ENCODE results near the gene PLEKHM2. TPM values are rescaled to one million over a fixed set of nuclear protein-coding genes. Genes with fewer than 3 reads are reported as not detected.

Gene PLEKHM2
- total RNA-seq, 2 donors from 2014 or later: 32.7 to 37.2 TPM

- DNase-seq: no peak
- H3K36me3 ChIP-seq: peaks cover 4% of the 10 kb centered on the region
- no peaks in the 10 kb centered on the region for H3K27me3 ChIP-seq
- H3K9ac ChIP-seq (ENCODE audit: low read depth in 2 of 2, low read length in 2 of 2): peak overlapping the region in 1 of 2 donors; percentile 34
- H3K4me3 ChIP-seq: no peak overlapping the region
- no peaks in the 10 kb centered on the region for H3K9me3 ChIP-seq
- TF ChIP-seq CTCF (IDR thresholded peaks at IDR 0.05): no peak
- intact Hi-C loops (cut with DNase I): no loop called here
- peaks cover 5% of the 10 kb centered on the region for H3K4me1 ChIP-seq
- H3K27ac ChIP-seq: no peak overlapping the region
Observed at GRCh38 chr1:15738416-15739113, 54.4 kb downstream of the PLEKHM2 start.

GRCh38 chr1:15739259-15739658 is 55.1 kb downstream of the PLEKHM2 start:
- Histone ChIP-seq H3K27ac (no peak overlapping the region), H3K9me3 (no peaks in the 10 kb centered on the region), H3K4me3 (no peak overlapping the region), H3K4me1 (peaks cover 5% of the 10 kb centered on the region), H3K27me3 (no peaks in the 10 kb centered on the region), H3K9ac (ENCODE audit: low read depth in 2 of 2, low read length in 2 of 2) (no peak overlapping the region), H3K36me3 (no peaks in the 10 kb centered on the region)
- no peak for DNase-seq
- intact Hi-C loops (cut with DNase I): no loop called here
- TF ChIP-seq CTCF (IDR thresholded peaks at IDR 0.05): no peak

- no peaks in the 10 kb centered on the region for H3K36me3 ChIP-seq
- no peak overlapping the region for H3K9ac ChIP-seq (ENCODE audit: low read depth in 2 of 2, low read length in 2 of 2)
- intact Hi-C loops (cut with DNase I): no loop called here
- H3K4me1 ChIP-seq: peaks cover 5% of the 10 kb centered on the region
- no peak for TF ChIP-seq CTCF (IDR thresholded peaks at IDR 0.05)
- no peaks in the 10 kb centered on the region for H3K9me3 ChIP-seq
- H3K4me3 ChIP-seq: no peak overlapping the region
- no peak overlapping the region for H3K27ac ChIP-seq
- no peak for DNase-seq
- H3K27me3 ChIP-seq: no peaks in the 10 kb centered on the region
Observed at GRCh38 chr1:15739745-15740144, 55.6 kb downstream of the PLEKHM2 start.

GRCh38 chr1:15740924-15741850 is 57.1 kb downstream of the PLEKHM2 start:
- DNase-seq: peak; percentile 93
- H3K4me3 ChIP-seq: no peak overlapping the region
- no peaks in the 10 kb centered on the region for H3K4me1 ChIP-seq
- intact Hi-C loops (cut with DNase I): no loop called here
- peak overlapping the region; percentile 50 for H3K27ac ChIP-seq
- no peaks in the 10 kb centered on the region for H3K27me3 ChIP-seq
- no peaks in the 10 kb centered on the region for H3K9me3 ChIP-seq
- peak; percentile 82 for TF ChIP-seq CTCF (IDR thresholded peaks at IDR 0.05)
- no peaks in the 10 kb centered on the region for H3K36me3 ChIP-seq
- H3K9ac ChIP-seq (ENCODE audit: low read depth in 2 of 2, low read length in 2 of 2): peak overlapping the region; percentile 48 to 85

GRCh38 chr1:15742339-15742801 is 58.2 kb downstream of the PLEKHM2 start, which contains the start of gene TMEM82:
TSS of gene TMEM82 (plus strand) at chr1:15742499. CDS start at chr1:15742560, 61 bp downstream.
- no peak for TF ChIP-seq CTCF (IDR thresholded peaks at IDR 0.05)
- Histone ChIP-seq H3K9me3 (no peaks in the 10 kb centered on the region), H3K27ac (peak within 1 kb of the TSS; percentile 50), H3K36me3 (no peaks in the 10 kb centered on the region), H3K4me3 (peak within 1 kb of the TSS; percentile 12), H3K4me1 (no peaks in the 10 kb centered on the region), H3K9ac (ENCODE audit: low read depth in 2 of 2, low read length in 2 of 2) (peak within 1 kb of the TSS; percentile 53 to 85), H3K27me3 (no peaks in the 10 kb centered on the region)
- peak; percentile 78 for DNase-seq
- intact Hi-C loops (cut with DNase I): no loop called here

All from colonic mucosa (tissue), 4 donors.